Astrocyte (in vitro differentiated cells and primary cell): ENCODE data around the gene DAB2.

Experiments used
- EZH2 ChIP-seq: IDR thresholded peaks from 2 replicates; pipeline ENCODE4 v1.6.1; 2012; ENCODE audit warnings: mild to moderate bottlenecking, low read length, inconsistent platforms; ENCODE audit not compliant: insufficient read depth
- TF ChIP-seq, protein P1 (sequence below): IDR thresholded peaks from 2 replicates; pipeline ENCODE4 v1.5.1; 2011; ENCODE audit warnings: low read depth, mild to moderate bottlenecking, inconsistent platforms, low read length, moderate library complexity; ENCODE audit not compliant: insufficient read depth

DNA sequence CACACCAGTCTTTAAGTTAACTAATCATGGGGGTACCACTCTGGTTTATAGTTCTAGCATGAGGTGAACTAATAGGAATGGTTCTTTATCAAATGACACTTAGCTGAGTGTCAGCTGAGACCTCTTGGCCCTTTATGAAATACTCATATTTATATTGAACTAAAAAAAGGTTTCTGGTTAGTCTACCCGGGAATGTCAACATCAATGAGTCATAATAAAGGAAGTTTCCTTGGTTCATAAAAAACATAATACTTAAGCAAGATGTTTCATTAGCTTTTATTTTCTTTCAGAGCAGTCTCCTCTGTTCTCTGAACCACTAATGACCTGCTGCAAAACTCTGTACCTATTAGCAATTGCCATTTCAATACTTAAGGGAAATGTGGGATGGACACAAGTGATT, 13.7 kb downstream of the DAB2 start:
- TF ChIP-seq EZH2: no peak
- TF ChIP-seq, protein P1, sequence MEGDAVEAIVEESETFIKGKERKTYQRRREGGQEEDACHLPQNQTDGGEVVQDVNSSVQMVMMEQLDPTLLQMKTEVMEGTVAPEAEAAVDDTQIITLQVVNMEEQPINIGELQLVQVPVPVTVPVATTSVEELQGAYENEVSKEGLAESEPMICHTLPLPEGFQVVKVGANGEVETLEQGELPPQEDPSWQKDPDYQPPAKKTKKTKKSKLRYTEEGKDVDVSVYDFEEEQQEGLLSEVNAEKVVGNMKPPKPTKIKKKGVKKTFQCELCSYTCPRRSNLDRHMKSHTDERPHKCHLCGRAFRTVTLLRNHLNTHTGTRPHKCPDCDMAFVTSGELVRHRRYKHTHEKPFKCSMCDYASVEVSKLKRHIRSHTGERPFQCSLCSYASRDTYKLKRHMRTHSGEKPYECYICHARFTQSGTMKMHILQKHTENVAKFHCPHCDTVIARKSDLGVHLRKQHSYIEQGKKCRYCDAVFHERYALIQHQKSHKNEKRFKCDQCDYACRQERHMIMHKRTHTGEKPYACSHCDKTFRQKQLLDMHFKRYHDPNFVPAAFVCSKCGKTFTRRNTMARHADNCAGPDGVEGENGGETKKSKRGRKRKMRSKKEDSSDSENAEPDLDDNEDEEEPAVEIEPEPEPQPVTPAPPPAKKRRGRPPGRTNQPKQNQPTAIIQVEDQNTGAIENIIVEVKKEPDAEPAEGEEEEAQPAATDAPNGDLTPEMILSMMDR: no peak
